HG03432 (cell line): ENCODE measurements around the gene DGKG.

Experiments
- ATAC-seq: cut with Tn5 transposase; IDR thresholded peaks from one replicate; pipeline ENCODE4 v1.9.1; 2021; ENCODE audit warnings: mild to moderate bottlenecking, moderate library complexity; ENCODE audit not compliant: unreplicated experiment

DGKG gene

GRCh38 chr3:186213946-186214345 lies 148.1 kb downstream of the DGKG start:
- ATAC-seq: no peak

- ATAC-seq: no peak
These were observed 149.4 kb downstream of the DGKG start for GRCh38 chr3:186212611-186213010.

- ATAC-seq: no peak
These were observed 151.1 kb downstream of the DGKG start for GRCh38 chr3:186210852-186211500.

GRCh38 chr3:186209810-186210752 lies 152.0 kb downstream of the DGKG start:
- peak; percentile 70 for ATAC-seq

- ATAC-seq: no peak
These were observed 153.6 kb downstream of the DGKG start for GRCh38 chr3:186208296-186208989.

GRCh38 chr3:186207515-186207914 lies 154.5 kb downstream of the DGKG start:
- ATAC-seq: no peak

- no peak for ATAC-seq
These were observed 161.3 kb downstream of the DGKG start for GRCh38 chr3:186200726-186201125.

- no peak for ATAC-seq
These were observed 163.6 kb downstream of the DGKG start for GRCh38 chr3:186198442-186198841.

- ATAC-seq: no peak
These were observed 167.6 kb downstream of the DGKG start for GRCh38 chr3:186194451-186194811.

GRCh38 chr3:186193534-186194450 lies 168.2 kb downstream of the DGKG start:
- no peak for ATAC-seq

- ATAC-seq: no peak
These were observed 169.2 kb downstream of the DGKG start for GRCh38 chr3:186192823-186193222.

- no peak for ATAC-seq
These were observed 172.5 kb downstream of the DGKG start for GRCh38 chr3:186189492-186189891.

GRCh38 chr3:186187401-186188275 lies 174.4 kb downstream of the DGKG start:
- no peak for ATAC-seq

GRCh38 chr3:186185194-186185787 lies 176.7 kb downstream of the DGKG start:
- ATAC-seq: peak; percentile 76

- ATAC-seq: no peak
These were observed 178.0 kb downstream of the DGKG start for GRCh38 chr3:186184021-186184420.

- no peak for ATAC-seq
These were observed 179.2 kb downstream of the DGKG start for GRCh38 chr3:186182850-186183249.

- no peak for ATAC-seq
These were observed 180.1 kb downstream of the DGKG start for GRCh38 chr3:186181901-186182300.

GRCh38 chr3:186180891-186181481 lies 181.0 kb downstream of the DGKG start:
- ATAC-seq: no peak

- no peak for ATAC-seq
These were observed 181.9 kb downstream of the DGKG start for GRCh38 chr3:186180151-186180550.
